A673 (cell line): ENCODE measurements around the gene MAB21L2. TPM values are rescaled to one million over a fixed set of nuclear protein-coding genes. Genes with fewer than 3 reads are reported as not detected.

Source experiments
- BruUV-seq: library from RNA; stranded (reverse); fragments of 400-500 nt; replicated peaks from 2 replicates; lab custom pipeline; 2021; lab: Mats Ljungman, UMichigan
- CTCF ChIA-PET: fragments of 300-600 bp; sonication (Branson Sonifier 250); formaldehyde crosslinking; loops from one replicate; lab custom pipeline; 2022; ENCODE audit warnings: antibody characterized with exemption; lab: Charles Lee
- POLR2A ChIA-PET: fragments of 300-600 bp; sonication (Branson Sonifier 250); formaldehyde crosslinking; loops from one replicate; lab custom pipeline; 2022; ENCODE audit warnings: antibody characterized with exemption; ENCODE audit not compliant: low non-redundant PET; lab: Charles Lee
- DNase-seq: peaks from one replicate; pipeline ENCODE4 v3.0.0-alpha.2; 2015; ENCODE audit warnings: low spot score
- H3K27ac ChIP-seq: fragments of 200-600 bp; sonication (generic); 2 replicates; pipeline ENCODE4 v1.5.1; 2016; ENCODE audit warnings: mixed run types, low read depth, mild to moderate bottlenecking, mixed read lengths, antibody characterized with exemption, low read length; ENCODE audit not compliant: poor library complexity, severe bottlenecking
- H3K27me3 ChIP-seq: fragments of 200-600 bp; sonication (generic); replicated peaks from 2 replicates; pipeline ENCODE4 v1.6.1; 2017; ENCODE audit warnings: mixed run types, low read depth, mild to moderate bottlenecking, mixed read lengths, antibody characterized with exemption, low read length; ENCODE audit not compliant: insufficient read depth, poor library complexity
- H3K36me3 ChIP-seq: fragments of 200-600 bp; sonication (generic); 2 replicates; pipeline ENCODE4 v1.6.1; 2016; ENCODE audit warnings: mixed run types, mild to moderate bottlenecking, mixed read lengths, antibody characterized with exemption, low read length; ENCODE audit not compliant: insufficient read depth, poor library complexity, severe bottlenecking
- H3K4me1 ChIP-seq: fragments of 200-600 bp; sonication (generic); 2 replicates; pipeline ENCODE4 v1.6.1; 2017; ENCODE audit warnings: mixed run types, mild to moderate bottlenecking, mixed read lengths, antibody characterized with exemption, low read length; ENCODE audit not compliant: insufficient read depth, poor library complexity, severe bottlenecking
- H3K4me3 ChIP-seq: fragments of 200-600 bp; sonication (generic); 2 replicates; pipeline ENCODE4 v1.5.1; 2016; ENCODE audit warnings: low read depth, mixed run types, mild to moderate bottlenecking, mixed read lengths, low read length; ENCODE audit not compliant: poor library complexity, severe bottlenecking
- H3K9me3 ChIP-seq: fragments of 200-600 bp; sonication (generic); 2 replicates; pipeline ENCODE4 v1.6.1; 2016; ENCODE audit warnings: mixed run types, low read depth, mild to moderate bottlenecking, mixed read lengths, antibody characterized with exemption, low read length; ENCODE audit not compliant: poor library complexity, severe bottlenecking
- EZH2 ChIP-seq: fragments of 200-600 bp; sonication (generic); IDR thresholded peaks from 2 replicates; pipeline ENCODE4 v1.6.1; 2017; ENCODE audit warnings: borderline replicate concordance, low read depth, mild to moderate bottlenecking, mixed read lengths, antibody characterized with exemption, low read length; ENCODE audit not compliant: poor library complexity, severe bottlenecking
- intact Hi-C: fragments of 100-400 bp; cut with micrococcal nuclease; formaldehyde crosslinking; loops from one replicate; pipeline ENCODE4 v1.10.0; 2022; ENCODE audit not compliant: unreplicated experiment
- total RNA-seq: library from RNA; stranded (reverse); gene quantifications from 2 replicates; pipeline ENCODE4 v1.2.3, GENCODE V29; 2021
- TF ChIP-seq, protein P1 (sequence below): fragments of 300-800, 200-600 bp; sonication (generic); conservative IDR thresholded peaks from 2 replicates; pipeline ENCODE4 v1.5.1; 2017; ENCODE audit warnings: low read depth, mild to moderate bottlenecking, antibody characterized with exemption, low read length, moderate library complexity, mixed read lengths

MAB21L2 gene
- total RNA-seq, 1 experiment from 2014 or later, result not detected

DNA sequence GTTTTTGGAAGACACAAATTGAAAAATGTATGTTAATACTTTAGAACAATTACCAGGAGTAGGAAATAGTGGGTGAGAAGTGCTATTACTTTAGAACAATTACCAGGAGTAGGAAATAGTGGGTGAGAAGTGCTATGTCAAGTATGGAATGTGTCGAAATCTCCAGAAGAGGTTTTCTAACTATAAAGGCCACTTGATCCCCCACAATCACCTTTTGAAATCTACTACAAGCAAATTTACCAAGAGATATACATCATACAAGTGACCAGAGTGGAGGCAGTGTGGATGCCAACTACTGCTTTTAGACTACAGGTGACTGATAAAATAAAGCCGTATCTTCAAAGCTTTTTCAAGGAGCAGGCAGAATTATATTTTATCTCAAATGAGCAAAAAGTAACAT lies 43.1 kb downstream of the MAB21L2 start:
- DNase-seq, result no peak
- CTCF ChIA-PET, result no interaction called here
- Histone ChIP-seq H3K36me3 (no peaks in the 10 kb centered on the region), H3K9me3 (no peaks in the 10 kb centered on the region), H3K4me1 (peaks cover 15% of the 10 kb centered on the region), H3K4me3 (no peak overlapping the region), H3K27me3 (no peaks in the 10 kb centered on the region), H3K27ac (no peak overlapping the region)
- intact Hi-C loops, result no loop called here
- POLR2A ChIA-PET, result no interaction called here
- no peak for TF ChIP-seq EZH2
- TF ChIP-seq, protein P1, sequence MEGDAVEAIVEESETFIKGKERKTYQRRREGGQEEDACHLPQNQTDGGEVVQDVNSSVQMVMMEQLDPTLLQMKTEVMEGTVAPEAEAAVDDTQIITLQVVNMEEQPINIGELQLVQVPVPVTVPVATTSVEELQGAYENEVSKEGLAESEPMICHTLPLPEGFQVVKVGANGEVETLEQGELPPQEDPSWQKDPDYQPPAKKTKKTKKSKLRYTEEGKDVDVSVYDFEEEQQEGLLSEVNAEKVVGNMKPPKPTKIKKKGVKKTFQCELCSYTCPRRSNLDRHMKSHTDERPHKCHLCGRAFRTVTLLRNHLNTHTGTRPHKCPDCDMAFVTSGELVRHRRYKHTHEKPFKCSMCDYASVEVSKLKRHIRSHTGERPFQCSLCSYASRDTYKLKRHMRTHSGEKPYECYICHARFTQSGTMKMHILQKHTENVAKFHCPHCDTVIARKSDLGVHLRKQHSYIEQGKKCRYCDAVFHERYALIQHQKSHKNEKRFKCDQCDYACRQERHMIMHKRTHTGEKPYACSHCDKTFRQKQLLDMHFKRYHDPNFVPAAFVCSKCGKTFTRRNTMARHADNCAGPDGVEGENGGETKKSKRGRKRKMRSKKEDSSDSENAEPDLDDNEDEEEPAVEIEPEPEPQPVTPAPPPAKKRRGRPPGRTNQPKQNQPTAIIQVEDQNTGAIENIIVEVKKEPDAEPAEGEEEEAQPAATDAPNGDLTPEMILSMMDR, result no peak
- BruUV-seq, result no TSS peak

DNA sequence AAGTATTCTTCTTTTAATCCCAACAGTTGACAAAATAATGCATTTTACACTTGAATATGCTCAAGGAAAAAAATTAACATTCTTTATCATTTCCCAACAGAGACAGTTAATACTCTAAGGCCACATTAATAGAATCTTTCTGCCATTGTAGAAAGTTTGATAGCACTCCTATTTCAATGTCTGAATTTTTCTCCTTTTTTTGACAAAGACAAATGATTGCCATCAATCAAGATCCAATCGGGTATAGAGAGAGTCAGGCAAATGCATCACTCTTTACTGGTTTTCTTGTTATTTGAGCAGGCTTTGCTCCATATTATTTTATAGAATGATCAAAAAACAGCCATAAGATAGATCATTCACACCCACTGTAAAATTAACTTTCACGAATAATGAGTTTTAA lies 46.1 kb downstream of the MAB21L2 start:
- POLR2A ChIA-PET, result no interaction called here
- BruUV-seq, result no TSS peak
- CTCF ChIA-PET, result no interaction called here
- DNase-seq, result peak; percentile 26
- no peak overlapping the region for H3K27ac ChIP-seq
- no peaks in the 10 kb centered on the region for H3K36me3 ChIP-seq
- TF ChIP-seq, protein P1, result no peak
- TF ChIP-seq EZH2, result no peak
- H3K4me1 ChIP-seq, result peaks cover 15% of the 10 kb centered on the region
- H3K27me3 ChIP-seq, result no peaks in the 10 kb centered on the region
- intact Hi-C loops, result no loop called here
- H3K9me3 ChIP-seq, result no peaks in the 10 kb centered on the region
- H3K4me3 ChIP-seq, result no peak overlapping the region

DNA sequence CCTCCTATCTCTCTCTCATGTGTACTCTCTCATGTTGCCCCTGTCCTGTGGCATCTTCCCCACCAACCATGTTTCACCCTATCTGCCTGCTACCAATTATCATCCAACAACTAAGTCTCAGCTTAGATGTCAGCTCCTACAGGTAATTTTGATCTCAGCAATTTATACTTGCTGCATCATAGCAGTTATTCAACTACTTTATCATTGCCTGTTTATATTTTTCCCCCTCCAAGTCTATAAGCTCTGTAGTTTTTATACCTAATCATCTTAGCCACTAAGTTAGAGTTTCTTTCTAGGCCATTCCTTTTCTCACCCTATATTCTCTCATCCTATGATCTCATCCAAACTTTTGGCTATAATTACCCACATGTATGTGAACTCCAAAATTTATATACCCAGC lies 50.7 kb downstream of the MAB21L2 start:
- DNase-seq, result no peak
- POLR2A ChIA-PET, result no interaction called here
- intact Hi-C loops, result no loop called here
- peaks cover 7% of the 10 kb centered on the region for H3K4me1 ChIP-seq
- no peak overlapping the region for H3K4me3 ChIP-seq
- H3K9me3 ChIP-seq, result no peaks in the 10 kb centered on the region
- CTCF ChIA-PET, result no interaction called here
- TF ChIP-seq, protein P1, result no peak
- no peak for TF ChIP-seq EZH2
- BruUV-seq, result no TSS peak
- H3K27me3 ChIP-seq, result no peaks in the 10 kb centered on the region
- H3K27ac ChIP-seq, result no peak overlapping the region
- no peaks in the 10 kb centered on the region for H3K36me3 ChIP-seq
